ENCODE results near the gene TMEFF2.

DNA sequence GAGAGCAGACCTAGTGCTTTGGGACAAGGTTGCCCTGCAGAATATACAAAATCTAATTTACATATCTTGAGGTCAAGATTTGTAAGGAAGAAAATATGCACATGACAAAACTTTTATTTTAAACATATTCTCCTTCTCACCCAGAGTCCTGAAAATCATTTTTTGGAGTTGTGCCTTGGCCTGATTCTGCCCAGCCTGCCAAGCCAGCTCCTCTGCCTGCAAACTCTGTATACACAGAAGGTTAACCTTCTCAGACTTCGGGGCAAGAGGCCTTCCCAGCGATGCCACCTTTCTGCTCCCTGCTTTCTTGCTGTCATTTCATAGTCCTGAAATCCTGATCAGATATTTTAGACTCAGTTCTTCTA is 252.0 kb downstream of the TMEFF2 start:
- no peak for TF ChIP-seq CTCF (IDR thresholded peaks at IDR 0.05)
- no peak for TF ChIP-seq POLR2A (IDR thresholded peaks at IDR 0.05)
- TF ChIP-seq POLR2AphosphoS5 (IDR thresholded peaks at IDR 0.05), result no peak
- TF ChIP-seq EP300 (IDR thresholded peaks at IDR 0.05), result no peak

Data from upper lobe of left lung (tissue), 4 donors.